HG03342 (cell line): Measurements from ENCODE around the gene RNASE1.

Experiments used
- ATAC-seq: cut with Tn5 transposase; IDR thresholded peaks from one replicate; pipeline ENCODE4 v1.9.1; 2021; ENCODE audit warnings: mild to moderate bottlenecking, moderate library complexity; ENCODE audit not compliant: unreplicated experiment

RNASE1 gene

GRCh38 chr14:20809917-20810316 is 7.3 kb upstream of the RNASE1 start:
- ATAC-seq = no peak

DNA sequence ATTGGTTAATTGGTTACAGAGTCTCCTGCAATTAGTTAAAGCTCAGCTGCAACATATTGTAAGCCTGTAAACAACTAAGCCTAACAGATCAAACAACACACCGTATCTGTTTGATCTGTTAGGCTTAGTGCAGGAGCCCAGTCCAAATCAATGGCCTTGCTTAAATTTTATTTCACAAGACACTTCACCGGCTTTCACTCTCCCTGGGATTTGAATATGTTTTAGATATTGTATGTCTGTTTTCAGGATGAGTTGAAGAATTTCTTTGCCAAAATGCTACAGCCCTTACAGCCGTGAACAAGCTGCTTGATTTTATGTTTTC is 5.5 kb upstream of the RNASE1 start:
- no peak for ATAC-seq

- no peak for ATAC-seq
These were observed 4.9 kb upstream of the RNASE1 start for GRCh38 chr14:20807304-20808161.

DNA sequence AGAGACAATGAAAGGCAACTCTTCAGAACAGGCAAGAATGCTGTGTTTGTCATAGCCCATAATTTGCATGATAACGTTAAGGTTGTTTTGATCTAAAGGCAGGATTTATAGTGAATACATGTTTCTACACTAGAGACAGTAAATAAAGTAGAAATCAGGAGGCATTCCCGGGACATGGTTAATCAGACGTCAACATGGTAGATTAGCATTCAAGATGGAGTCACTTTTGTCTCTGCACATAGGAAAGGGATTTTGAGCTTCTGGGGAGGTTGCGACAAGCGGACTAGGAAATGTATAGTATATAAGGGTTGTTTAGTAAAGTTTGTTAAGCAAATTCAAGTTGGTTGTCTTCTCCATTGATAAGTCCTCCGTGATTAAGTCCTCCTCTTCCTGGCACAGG is 2.8 kb upstream of the RNASE1 start:
- ATAC-seq = no peak

- no peak for ATAC-seq
These were observed 579 bp upstream of the RNASE1 start for GRCh38 chr14:20803223-20803622.

DNA sequence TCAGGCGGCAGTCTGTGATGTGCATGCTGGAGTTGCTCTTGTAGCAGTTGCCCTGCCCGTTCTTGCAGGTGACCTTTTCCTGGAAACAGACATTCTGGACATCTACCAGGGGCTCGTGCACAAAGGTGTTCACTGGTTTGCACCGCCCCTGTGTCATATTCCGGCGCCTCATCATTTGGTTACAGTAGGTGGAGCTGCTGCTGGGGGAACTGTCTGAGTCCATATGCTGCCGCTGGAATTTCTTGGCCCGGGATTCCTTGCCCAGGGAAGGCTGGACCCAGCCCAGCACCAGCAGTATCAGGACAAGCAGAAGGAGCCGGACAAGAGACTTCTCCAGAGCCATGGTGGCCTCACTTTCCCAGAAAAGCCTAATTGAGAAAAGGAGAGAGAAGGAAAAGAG is 918 bp downstream of the RNASE1 start:
- ATAC-seq = no peak

DNA sequence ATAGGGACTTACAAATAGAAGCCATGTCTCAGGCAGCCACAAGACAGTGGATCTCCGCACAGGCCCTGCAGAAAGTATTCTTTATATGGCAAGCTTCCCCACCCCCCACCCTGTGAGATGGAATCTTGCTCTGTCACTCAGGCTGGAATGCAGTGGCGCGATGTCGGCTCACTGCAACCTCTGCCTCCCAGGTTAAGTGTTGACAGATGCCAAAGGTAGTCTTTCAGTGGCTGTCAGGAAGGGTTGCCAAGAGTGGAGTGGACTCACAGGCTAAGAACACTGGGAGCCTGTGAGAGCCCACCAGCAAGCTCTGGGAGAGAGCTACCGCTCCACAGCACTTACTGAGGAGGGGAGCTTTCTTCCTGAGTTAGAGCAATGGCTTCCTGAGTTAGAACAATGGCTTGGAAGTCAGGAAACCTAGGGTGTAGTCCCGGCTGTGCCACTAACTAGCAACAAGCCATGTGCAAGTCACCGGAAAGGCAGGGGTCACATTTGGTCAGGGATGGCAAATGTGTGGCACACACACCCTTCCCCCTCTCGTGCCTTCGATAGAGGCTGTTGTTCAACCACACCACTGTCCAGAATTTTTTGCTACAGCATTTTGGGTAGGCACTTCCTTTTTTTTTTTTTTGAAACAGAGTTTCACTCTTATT is 2.6 kb downstream of the RNASE1 start:
- no peak for ATAC-seq

DNA sequence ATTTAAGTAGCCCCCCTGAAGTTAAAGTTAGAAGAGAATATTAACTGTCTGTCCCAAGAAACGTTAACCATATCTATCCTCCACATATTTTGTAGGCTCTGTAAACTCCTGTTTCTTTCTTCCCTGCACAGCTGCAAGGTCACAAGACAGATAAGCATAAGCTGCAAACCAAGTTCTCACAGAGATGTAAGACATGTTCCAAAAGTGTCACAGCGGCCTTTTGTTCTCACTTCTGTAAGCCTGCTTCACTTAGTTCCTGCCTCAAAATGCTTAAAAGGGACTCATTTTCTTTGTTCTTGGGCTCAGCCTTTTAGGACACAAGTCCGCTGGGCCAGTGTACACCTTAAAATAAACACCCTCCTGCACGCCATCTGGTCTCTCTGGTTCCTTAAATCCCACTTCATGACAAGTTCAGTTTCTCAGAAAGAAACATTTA is 3.2 kb downstream of the RNASE1 start:
- ATAC-seq = no peak

DNA sequence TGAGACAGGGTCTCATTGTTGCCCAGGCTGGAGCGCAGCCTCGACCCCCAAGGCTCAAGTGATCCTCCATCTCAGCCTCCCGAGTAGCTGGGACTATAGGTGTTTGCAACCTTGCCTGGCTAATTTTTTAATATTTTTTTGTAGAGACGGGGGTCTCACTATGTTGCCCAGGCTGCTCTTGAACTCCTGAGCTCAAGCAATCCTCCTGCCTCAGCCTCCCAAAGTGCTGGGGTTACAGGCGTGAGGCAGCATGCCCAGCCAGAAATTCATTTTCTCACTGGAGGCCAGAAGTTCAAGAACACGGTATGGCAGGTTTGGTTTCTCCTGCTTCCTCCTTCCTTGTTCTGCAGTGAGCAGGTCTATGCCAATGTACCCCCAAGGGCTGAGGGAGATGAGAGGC is 3.7 kb downstream of the RNASE1 start:
- no peak for ATAC-seq

- no peak for ATAC-seq
These were observed 4.3 kb downstream of the RNASE1 start for GRCh38 chr14:20798318-20798717.

- ATAC-seq = no peak
These were observed 5.5 kb downstream of the RNASE1 start for GRCh38 chr14:20797164-20797563.

DNA sequence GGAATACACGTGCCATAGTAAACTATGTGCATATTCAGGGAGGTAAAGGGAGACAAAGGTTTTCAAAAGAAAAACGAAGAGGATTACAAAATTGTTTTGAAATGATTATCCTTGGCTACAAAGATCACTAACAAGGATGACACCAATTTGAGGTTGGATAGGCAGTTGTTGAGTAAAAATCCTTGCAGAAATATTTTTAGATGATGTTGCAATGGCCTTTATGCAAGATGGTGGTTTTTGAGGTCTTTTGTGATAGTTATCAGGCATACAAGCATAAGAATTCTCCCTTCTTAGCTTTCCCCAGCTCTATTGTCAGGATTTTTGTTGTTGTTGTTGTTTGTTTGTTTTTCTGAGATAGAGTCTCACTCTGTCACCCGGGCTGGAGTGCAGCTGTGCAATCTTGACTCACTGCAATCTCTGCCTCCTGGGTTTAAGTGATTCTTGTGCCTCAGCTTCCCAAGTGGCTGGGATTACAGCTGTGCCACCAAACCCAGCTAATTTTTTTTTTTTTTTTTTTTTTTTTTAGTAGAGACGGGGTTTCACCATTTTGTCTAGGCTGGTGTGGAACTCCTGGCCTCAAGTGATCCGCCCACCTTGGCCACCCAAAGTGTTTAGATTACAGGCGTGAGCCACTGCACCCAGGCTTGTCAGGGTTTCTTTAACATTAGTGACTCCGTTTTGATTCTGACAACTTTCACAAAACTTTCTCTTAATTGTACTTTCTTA is 7.8 kb downstream of the RNASE1 start:
- no peak for ATAC-seq

DNA sequence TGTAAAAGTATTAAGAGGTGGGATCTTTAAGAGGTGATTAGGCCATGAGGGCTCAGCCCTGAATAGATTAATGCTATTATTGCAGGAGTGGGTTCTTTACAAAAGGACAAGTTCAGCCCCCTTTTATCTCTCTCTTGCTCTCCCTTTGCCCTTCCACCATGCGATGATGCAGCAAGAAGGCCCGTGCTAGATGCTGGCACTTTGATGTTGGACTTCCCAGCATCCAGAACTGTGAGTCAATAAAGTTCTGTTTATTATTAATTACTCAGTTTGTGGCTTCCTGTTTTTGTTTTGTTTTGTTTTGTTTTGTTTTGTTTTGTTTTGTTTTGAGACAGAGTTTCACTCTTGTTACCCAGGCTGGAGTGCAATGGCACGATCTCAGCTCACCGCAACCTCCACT is 10.1 kb downstream of the RNASE1 start:
- ATAC-seq = no peak

GRCh38 chr14:20791597-20791996 is 11.0 kb downstream of the RNASE1 start:
- no peak for ATAC-seq

GRCh38 chr14:20791187-20791586 is 11.5 kb downstream of the RNASE1 start:
- ATAC-seq = no peak

DNA sequence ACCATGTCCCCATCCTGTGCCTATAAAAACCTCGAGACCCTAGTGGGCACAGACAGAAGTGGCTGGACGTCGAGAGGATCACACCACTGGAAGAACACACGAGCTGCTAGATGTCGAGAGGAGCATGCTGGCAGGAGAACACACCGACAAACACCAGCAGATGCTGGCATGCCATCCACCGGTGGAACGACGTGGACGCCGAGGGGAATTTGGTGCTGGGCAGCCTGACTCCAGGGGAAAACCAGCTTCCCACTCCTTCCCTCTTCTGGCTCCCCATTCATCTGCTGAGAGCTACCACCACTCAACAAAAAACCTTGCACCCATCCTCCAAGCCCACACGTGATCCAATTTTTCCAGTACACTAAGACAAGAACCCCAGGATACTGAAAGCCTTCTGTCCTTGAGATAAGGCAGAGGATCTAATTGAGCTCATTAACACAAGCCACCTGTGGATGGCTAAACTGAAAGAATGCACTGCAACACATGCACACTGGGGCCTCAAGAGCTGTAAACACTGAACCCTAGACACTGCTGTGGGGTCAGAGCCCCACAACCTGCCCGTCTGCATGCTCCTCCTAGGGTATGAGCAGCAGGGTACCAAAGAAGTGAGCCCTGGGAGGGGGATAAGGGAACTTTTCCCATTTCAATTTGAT is 12.1 kb downstream of the RNASE1 start:
- no peak for ATAC-seq

GRCh38 chr14:20789230-20789813 is 13.3 kb downstream of the RNASE1 start:
- ATAC-seq = no peak

GRCh38 chr14:20787025-20787424 is 15.6 kb downstream of the RNASE1 start:
- no peak for ATAC-seq

GRCh38 chr14:20782280-20782890 is 20.3 kb downstream of the RNASE1 start:
- no peak for ATAC-seq

GRCh38 chr14:20781803-20782202 is 20.8 kb downstream of the RNASE1 start:
- ATAC-seq = no peak

GRCh38 chr14:20775901-20776300 is 26.7 kb downstream of the RNASE1 start:
- ATAC-seq = no peak
